Measurements from ENCODE around the gene C1orf50. TPM values are rescaled to one million over a fixed set of nuclear protein-coding genes. Genes with fewer than 3 reads are reported as not detected.
"Not testable (repeated sequence)": the region's sequence is repeated elsewhere in the genome, so short reads cannot be mapped to it uniquely, and the experiment has no call there.

C1orf50 gene
- total and polyA plus RNA-seq, 2 of the 4 experiments (the other 2 are of a cell fraction): 2.0 to 6.0 TPM

DNA sequence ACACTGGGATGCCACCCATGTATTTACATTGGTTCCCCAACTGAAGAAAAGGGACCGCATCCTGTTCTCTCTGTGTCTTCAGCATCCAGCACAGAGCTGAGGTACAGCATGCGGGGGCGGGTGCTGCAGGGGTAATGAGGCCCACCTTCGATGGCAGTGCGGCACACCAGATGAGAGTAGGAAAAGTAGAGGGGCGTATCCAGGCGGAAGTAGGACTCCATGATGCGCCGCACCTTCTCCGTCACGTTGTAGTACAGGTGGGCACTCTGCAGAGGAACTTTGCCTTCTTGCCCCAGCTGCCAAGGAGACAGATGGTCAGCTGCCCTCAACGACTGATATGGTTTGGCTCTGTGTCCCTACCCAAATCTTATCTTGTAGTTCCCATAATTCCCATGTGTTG, 17.0 kb upstream of the C1orf50 start:
- no peak overlapping the region for H2AK9ac ChIP-seq (replicated peaks; ENCODE audit: low read depth, low read length, poor library complexity)
- H2BK20ac ChIP-seq (ENCODE audit: low read depth, low read length): no peak overlapping the region
- BruUV-seq (replicated peaks): no TSS peak
- H2BK15ac ChIP-seq (ENCODE audit: low read depth, low read length): no peak overlapping the region
- peaks cover 17% of the 10 kb centered on the region for H3K9me1 ChIP-seq (ENCODE audit: insufficient read depth, low read length)
- H4K5ac ChIP-seq (ENCODE audit: low read depth, low read length): no peak overlapping the region
- H3K4ac ChIP-seq (ENCODE audit: low read depth, low read length): no peak overlapping the region
- no peak overlapping the region for H2BK5ac ChIP-seq (ENCODE audit: low read depth, low read length, poor library complexity, severe bottlenecking)
- no peak for ATAC-seq (ENCODE audit: low read depth)
- no peak overlapping the region for H4K8ac ChIP-seq (ENCODE audit: low read depth in 2 of 2, low read length in 2 of 2)
- H3K56ac ChIP-seq (ENCODE audit: extremely low read depth, insufficient read depth, low read length): no peak overlapping the region
- H3K4me2 ChIP-seq (ENCODE audit: low read depth, low read length): no peak overlapping the region
- no peak overlapping the region for H3K27ac ChIP-seq (ENCODE audit: insufficient read depth, low read length)
- intact Hi-C loops (cut with micrococcal nuclease) (no loop called here), dilution Hi-C loops (cut with HindIII; ENCODE audit: low sequenced_read_pairs, unreplicated experiment) (no loop called here), in situ Hi-C loops (cut with MboI; ENCODE audit: low sequenced_read_pairs) (no loop called here)
- no peak overlapping the region for H4K91ac ChIP-seq (ENCODE audit: insufficient read depth, low read depth, low read length)
- no peak overlapping the region for H3K14ac ChIP-seq (replicated peaks; ENCODE audit: low read depth, low read length)
- H3K23ac ChIP-seq (ENCODE audit: low read depth, low read length): no peak overlapping the region
- peaks cover 27% of the 10 kb centered on the region for H4K20me1 ChIP-seq (ENCODE audit: insufficient read depth, low read length)
- H3K4me1 ChIP-seq (ENCODE audit: control insufficient read depth, insufficient read depth, low read length): peaks cover 3% of the 10 kb centered on the region
- ChIA-PET CTCF (no interaction called here), POLR2A (ENCODE audit: unreplicated experiment) (no interaction called here)
- H2BK120ac ChIP-seq (ENCODE audit: low read depth, low read length): no peak overlapping the region
- peaks cover 19 to 29% of the 10 kb centered on the region in 2 experiments for H3K79me1 ChIP-seq (ENCODE audit: low read depth in 1 of 2, low read length in 2 of 2)
- TF ChIP-seq RFX5 (IDR thresholded peaks at IDR 0.05; ENCODE audit: low read depth, low read length) (no peak), BHLHE40 (IDR thresholded peaks at IDR 0.05; ENCODE audit: low read depth, low read length) (no peak), FOS (IDR thresholded peaks at IDR 0.05; ENCODE audit: low read depth, low read length) (no peak), MXI1 (IDR thresholded peaks at IDR 0.05; ENCODE audit: borderline replicate concordance, low read depth, low read length) (no peak), MAZ (IDR thresholded peaks at IDR 0.05; ENCODE audit: borderline replicate concordance, low read depth, low read length) (no peak), SMC3 (IDR thresholded peaks at IDR 0.05; ENCODE audit: low read depth, low read length) (no peak)
- TF ChIP-seq, protein P1, sequence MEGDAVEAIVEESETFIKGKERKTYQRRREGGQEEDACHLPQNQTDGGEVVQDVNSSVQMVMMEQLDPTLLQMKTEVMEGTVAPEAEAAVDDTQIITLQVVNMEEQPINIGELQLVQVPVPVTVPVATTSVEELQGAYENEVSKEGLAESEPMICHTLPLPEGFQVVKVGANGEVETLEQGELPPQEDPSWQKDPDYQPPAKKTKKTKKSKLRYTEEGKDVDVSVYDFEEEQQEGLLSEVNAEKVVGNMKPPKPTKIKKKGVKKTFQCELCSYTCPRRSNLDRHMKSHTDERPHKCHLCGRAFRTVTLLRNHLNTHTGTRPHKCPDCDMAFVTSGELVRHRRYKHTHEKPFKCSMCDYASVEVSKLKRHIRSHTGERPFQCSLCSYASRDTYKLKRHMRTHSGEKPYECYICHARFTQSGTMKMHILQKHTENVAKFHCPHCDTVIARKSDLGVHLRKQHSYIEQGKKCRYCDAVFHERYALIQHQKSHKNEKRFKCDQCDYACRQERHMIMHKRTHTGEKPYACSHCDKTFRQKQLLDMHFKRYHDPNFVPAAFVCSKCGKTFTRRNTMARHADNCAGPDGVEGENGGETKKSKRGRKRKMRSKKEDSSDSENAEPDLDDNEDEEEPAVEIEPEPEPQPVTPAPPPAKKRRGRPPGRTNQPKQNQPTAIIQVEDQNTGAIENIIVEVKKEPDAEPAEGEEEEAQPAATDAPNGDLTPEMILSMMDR (conservative IDR thresholded peaks at IDR 0.05; ENCODE audit: low read depth, low read length): no peak
- H2AK5ac ChIP-seq (ENCODE audit: low read depth, low read length): no peak overlapping the region
- no peak overlapping the region for H3K4me3 ChIP-seq (ENCODE audit: insufficient read depth, low read depth, low read length)
- peaks cover 73% of the 10 kb centered on the region for H3K36me3 ChIP-seq (ENCODE audit: control insufficient read depth, insufficient read depth, low read length)
- WGBS, 2 experiments (ENCODE audit: extremely low coverage in 2 of 2, insufficient read length in 1 of 2): 97% methylated on average over 9 of the region's 12 CpGs; no CpG with 5 or more reads in 1 of the 2 experiments
- no peaks in the 10 kb centered on the region for H3K27me3 ChIP-seq (ENCODE audit: control insufficient read depth, insufficient read depth, low read length)
- no peak for DNase-seq
- no peaks in the 10 kb centered on the region for H3K9me3 ChIP-seq (ENCODE audit: control insufficient read depth, insufficient read depth, low read length)
- H2AFZ ChIP-seq (replicated peaks; ENCODE audit: low read length, poor library complexity): no peak overlapping the region
- no peak overlapping the region for H3K18ac ChIP-seq (ENCODE audit: low read depth, low read length)
- H3K9ac ChIP-seq (ENCODE audit: low read depth, low read length): no peak overlapping the region

DNA sequence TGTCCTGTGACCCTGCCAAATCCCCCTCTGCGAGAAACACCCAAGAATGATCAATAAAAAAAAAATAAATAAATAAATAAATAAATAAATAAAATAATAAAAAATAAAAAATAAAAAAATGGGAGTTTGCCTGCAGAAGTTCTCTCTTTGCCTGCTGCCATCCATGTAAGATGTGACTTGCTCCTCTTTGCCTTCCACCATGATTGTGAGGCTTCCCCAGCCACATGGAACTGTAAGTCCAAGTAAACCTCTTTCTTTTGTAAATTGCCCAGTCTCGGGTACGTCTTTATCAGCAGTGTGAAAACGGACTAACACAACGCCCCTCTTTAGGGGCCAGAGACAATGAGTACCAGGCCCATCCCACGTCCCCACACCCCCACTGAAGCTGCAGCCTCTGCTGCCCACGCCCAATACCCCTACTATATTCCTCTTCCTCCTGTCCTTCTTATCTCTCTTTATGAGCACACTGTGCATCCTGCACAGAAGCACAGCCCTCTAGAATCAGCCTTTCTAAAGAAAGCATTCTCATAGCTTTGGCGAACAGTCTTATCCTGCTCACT, 15.5 kb upstream of the C1orf50 start:
- H4K91ac ChIP-seq (ENCODE audit: insufficient read depth, low read depth, low read length); BruUV-seq (replicated peaks); H3K56ac ChIP-seq (ENCODE audit: extremely low read depth, insufficient read depth, low read length); H4K5ac ChIP-seq (ENCODE audit: low read depth, low read length); dilution Hi-C loops (cut with HindIII; ENCODE audit: low sequenced_read_pairs, unreplicated experiment); DNase-seq; H3K4me1 ChIP-seq (ENCODE audit: control insufficient read depth, insufficient read depth, low read length); H3K4me2 ChIP-seq (ENCODE audit: low read depth, low read length); H3K14ac ChIP-seq (replicated peaks; ENCODE audit: low read depth, low read length); H2BK120ac ChIP-seq (ENCODE audit: low read depth, low read length); H2AK9ac ChIP-seq (replicated peaks; ENCODE audit: low read depth, low read length, poor library complexity); H3K27me3 ChIP-seq (ENCODE audit: control insufficient read depth, insufficient read depth, low read length); H3K4ac ChIP-seq (ENCODE audit: low read depth, low read length); POLR2A ChIA-PET (ENCODE audit: unreplicated experiment); intact Hi-C loops (cut with micrococcal nuclease); H2AK5ac ChIP-seq (ENCODE audit: low read depth, low read length); ATAC-seq (ENCODE audit: low read depth); H2BK20ac ChIP-seq (ENCODE audit: low read depth, low read length); CTCF ChIA-PET; H2BK5ac ChIP-seq (ENCODE audit: low read depth, low read length, poor library complexity, severe bottlenecking); H3K18ac ChIP-seq (ENCODE audit: low read depth, low read length); H3K9ac ChIP-seq (ENCODE audit: low read depth, low read length); in situ Hi-C loops (cut with MboI; ENCODE audit: low sequenced_read_pairs); H4K8ac ChIP-seq (ENCODE audit: low read depth in 2 of 2, low read length in 2 of 2); H3K4me3 ChIP-seq (ENCODE audit: insufficient read depth, low read depth, low read length); H3K23ac ChIP-seq (ENCODE audit: low read depth, low read length); H3K27ac ChIP-seq (ENCODE audit: insufficient read depth, low read length); H2BK15ac ChIP-seq (ENCODE audit: low read depth, low read length); H3K9me3 ChIP-seq (ENCODE audit: control insufficient read depth, insufficient read depth, low read length); H2AFZ ChIP-seq (replicated peaks; ENCODE audit: low read length, poor library complexity): not testable (repeated sequence)
- Histone ChIP-seq H4K20me1 (ENCODE audit: insufficient read depth, low read length) (peaks cover 19% of the 10 kb centered on the region), H3K36me3 (ENCODE audit: control insufficient read depth, insufficient read depth, low read length) (peaks cover 74% of the 10 kb centered on the region), H3K9me1 (ENCODE audit: insufficient read depth, low read length) (peaks cover 17% of the 10 kb centered on the region), H3K79me1 (ENCODE audit: low read depth in 1 of 2, low read length in 2 of 2) (peaks cover 30 to 43% of the 10 kb centered on the region in 2 experiments)
- WGBS, 2 experiments (ENCODE audit: extremely low coverage in 2 of 2, insufficient read length in 1 of 2): 100% methylated on average over 6 of the region's 8 CpGs; no CpG with 5 or more reads in 1 of the 2 experiments
